Frontal cortex (tissue), 4 donors: ENCODE measurements around the gene MAPK14. TPM values are rescaled to one million over a fixed set of nuclear protein-coding genes. Genes with fewer than 3 reads are reported as not detected.
"Not testable (repeated sequence)": the region's sequence is repeated elsewhere in the genome, so short reads cannot be mapped to it uniquely, and the experiment has no call there.

Source experiments
- DNase-seq, 2 donors: peaks; one replicate each; pipeline ENCODE4 v3.0.0; 2012; ENCODE audit warnings: low spot score in 2 of 2
- FAIRE-seq: peaks from 2 replicates; lab custom pipeline; 2012; peaks lifted over from hg19 to GRCh38; lab: Jason Lieb, UNC
- total RNA-seq: library from RNA; depleted of rRNA; stranded (reverse); fragments of >200 nt; gene quantifications from one replicate; pipeline ENCODE4 v1.2.3, GENCODE V29; 2014
- donor health status: control.
- donor health status: control.
- donor health status: control.

MAPK14 gene
- total RNA-seq, 1 donor from 2014 or later: 34.2 TPM

GRCh38 chr6:36066817-36067216, 39.2 kb downstream of the MAPK14 start:
- DNase-seq (no peak), FAIRE-seq (no peak)

- FAIRE-seq: no peak
- no peak for DNase-seq
These were observed 39.9 kb downstream of the MAPK14 start for GRCh38 chr6:36067374-36068011.

GRCh38 chr6:36068012-36068392, 40.4 kb downstream of the MAPK14 start:
- FAIRE-seq (no peak), DNase-seq (no peak)

GRCh38 chr6:36068586-36068985, 41.0 kb downstream of the MAPK14 start:
- no peak for FAIRE-seq
- DNase-seq: no peak

DNA sequence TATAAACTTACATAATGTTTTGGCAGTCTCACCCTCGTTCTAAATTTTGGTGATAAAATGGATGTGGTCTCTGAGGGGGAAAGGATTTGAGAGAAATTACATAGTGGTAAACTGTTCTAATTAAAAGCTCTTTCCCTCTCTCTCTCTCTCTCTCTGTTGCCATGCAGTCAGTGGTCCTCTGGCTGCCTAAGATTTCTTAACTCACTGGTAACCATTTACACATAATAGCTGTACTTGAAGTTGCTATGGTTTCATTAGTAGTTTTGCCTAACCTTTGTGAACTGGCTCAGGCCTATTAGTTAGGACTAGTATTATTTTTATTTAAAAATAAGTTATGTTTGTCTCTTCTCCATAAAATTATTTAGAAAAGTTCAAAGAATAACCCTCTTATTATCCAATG, 42.0 kb downstream of the MAPK14 start:
- DNase-seq (no peak), FAIRE-seq (no peak)

GRCh38 chr6:36070252-36070651, 42.6 kb downstream of the MAPK14 start:
- DNase-seq (no peak), FAIRE-seq (no peak)

DNA sequence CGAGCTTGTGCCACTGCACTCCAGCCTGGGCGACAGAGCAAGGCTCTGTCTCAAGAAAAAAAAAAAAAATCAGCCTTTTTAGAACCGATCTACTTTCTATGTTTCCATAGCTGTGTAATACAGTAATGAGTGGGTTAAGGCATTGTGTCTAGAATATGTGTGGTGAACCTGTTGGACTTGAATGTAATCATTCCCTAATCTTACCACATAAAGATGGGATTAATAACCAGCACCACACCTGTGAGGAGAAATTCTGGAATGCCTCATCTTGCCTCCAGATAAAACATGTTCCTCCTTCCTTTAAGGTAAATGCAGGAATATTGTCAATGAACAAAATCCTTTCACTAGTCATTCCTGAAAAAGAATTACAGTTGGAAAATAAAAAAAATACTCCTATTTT, 43.7 kb downstream of the MAPK14 start:
- FAIRE-seq: no peak
- no peak for DNase-seq

- DNase-seq (no peak), FAIRE-seq (no peak)
These were observed 44.1 kb downstream of the MAPK14 start for GRCh38 chr6:36071714-36072113.

DNA sequence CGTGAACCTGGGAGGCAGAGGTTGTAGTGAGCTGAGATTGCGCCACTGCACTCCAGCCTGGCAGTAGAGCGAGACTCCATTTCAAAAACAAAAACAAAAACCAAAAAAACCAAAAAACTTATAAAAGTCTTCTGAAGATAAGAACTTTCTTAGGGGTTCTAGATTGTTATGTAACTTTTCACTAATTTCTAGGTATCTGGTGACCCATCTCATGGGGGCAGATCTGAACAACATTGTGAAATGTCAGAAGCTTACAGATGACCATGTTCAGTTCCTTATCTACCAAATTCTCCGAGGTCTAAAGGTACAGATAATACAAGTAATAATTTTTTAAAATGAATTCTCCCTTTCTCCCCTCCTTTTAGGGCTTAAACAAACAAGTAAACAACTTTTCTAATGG, 45.1 kb downstream of the MAPK14 start:
- no peak for FAIRE-seq
- DNase-seq: no peak

DNA sequence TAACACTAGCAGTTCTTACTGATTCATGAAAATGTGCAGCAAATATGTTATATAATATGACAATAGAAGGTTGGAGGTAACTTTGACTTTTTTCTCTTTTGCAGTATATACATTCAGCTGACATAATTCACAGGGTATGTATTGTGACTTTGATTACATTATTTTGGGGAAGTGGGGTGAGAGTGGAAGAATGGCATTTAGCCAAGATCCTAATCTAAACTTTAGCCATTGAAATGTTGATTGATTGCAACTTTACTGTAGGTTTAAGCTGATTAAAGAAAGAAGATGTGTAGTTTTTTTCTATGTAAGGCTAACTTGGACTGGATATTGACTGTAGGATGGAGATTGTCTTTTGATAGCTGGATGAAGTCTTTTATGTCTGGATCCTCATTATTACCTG, 46.0 kb downstream of the MAPK14 start:
- FAIRE-seq: no peak
- DNase-seq: no peak

GRCh38 chr6:36075656-36076055, 48.0 kb downstream of the MAPK14 start:
- no peak for FAIRE-seq
- DNase-seq: peak in 1 of 2 donors; percentile 8

DNA sequence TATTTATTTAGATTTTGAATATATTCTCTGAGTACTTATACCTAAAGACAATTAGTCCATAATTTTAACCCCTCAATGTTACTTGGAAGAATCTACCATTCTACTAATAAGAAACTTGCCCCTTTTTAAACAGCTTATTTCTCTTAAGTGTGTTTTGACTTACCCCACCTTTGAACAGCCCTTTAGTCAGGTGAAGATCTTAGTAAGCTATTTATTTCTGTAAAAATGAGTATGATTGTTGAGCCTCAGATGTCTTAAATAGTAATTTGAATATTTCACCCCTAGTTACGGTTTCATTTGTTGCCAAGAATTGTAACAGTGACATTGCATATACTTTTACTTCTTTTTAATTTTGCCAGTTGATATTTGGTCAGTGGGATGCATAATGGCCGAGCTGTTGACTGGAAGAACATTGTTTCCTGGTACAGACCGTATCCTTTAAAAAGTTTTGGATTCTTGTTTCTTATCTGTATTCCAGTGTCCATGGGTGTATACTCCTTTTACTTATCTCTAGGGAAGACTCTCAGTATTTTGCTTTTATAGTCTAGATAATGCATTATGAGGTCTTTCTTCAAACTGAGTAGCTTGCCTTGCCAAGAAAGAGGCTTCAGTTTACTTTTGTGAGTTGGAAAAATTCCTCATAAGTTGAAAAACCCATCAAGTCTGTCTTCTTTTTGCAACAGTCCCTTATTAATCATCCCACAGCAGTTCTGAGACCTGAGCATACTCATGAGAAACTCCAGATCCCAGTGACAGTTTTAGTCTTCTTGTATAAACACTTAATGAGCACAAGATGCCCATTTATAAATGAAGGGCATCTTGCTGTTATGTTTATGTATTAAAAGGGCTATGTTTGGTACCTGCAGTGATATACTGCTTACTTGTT, 48.8 kb downstream of the MAPK14 start:
- DNase-seq (no peak), FAIRE-seq (no peak)

- DNase-seq (no peak), FAIRE-seq (no peak)
These were observed 50.6 kb downstream of the MAPK14 start for GRCh38 chr6:36078159-36078558.

DNA sequence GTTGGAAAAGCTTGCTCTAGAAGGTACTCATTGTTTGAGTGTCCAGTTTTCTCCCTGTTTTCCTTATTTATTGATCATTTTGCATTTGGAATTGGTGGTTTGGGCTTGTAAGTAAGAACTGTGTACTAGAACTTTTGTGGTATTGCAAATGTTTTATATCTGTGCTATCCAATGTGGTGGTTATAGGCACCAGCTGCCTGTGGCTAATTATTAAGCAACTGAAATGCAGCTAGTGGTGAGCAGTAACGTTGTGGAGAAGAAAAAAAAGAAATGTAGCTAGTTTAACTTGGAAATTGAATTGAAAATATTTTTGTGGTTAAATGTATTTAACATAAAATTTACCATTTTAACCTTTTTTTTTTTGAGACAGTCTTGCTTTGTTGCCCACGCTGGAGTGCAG, 52.0 kb downstream of the MAPK14 start:
- DNase-seq (no peak), FAIRE-seq (no peak)

DNA sequence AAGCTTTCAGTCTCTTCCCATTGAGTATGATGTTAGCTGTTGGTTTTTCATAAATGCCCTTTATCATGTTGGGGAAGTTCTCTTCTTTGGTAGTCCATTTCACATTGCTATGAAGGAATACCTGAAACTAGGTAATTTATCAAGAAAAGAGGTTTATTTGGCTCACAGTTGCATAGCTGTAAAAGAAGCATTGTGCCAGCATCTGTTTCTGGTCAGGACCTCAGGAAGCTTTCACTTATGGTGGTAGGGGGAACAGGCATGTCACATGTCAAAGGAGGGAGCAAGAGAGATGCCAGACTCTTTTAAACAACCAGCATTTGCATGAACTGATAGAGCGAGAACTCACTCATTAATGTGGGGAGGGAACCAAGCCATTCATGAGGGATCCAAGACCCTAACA, 54.7 kb downstream of the MAPK14 start:
- no peak for FAIRE-seq
- no peak for DNase-seq

- FAIRE-seq: no peak
- DNase-seq: no peak
These were observed 55.8 kb downstream of the MAPK14 start for GRCh38 chr6:36083446-36083845.

DNA sequence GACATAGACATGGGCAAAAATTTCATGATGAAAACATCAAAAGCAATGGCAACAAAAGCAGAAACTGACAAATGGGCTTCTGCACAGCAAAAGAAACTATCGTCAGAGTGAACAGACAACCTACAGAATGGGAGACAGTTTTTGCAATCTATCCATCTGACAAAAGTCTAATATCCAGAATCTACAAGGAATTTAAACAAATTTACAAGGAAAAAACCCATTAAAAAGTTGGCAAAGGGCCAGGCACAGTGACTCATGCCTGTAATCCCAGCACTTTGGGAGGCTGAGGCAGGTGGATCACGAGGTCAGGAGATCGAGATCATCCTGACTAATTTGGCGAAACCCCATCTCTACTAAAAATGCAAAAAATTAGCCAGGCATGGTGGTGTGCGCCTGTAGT, 60.6 kb downstream of the MAPK14 start:
- not testable (repeated sequence) for FAIRE-seq, DNase-seq

DNA sequence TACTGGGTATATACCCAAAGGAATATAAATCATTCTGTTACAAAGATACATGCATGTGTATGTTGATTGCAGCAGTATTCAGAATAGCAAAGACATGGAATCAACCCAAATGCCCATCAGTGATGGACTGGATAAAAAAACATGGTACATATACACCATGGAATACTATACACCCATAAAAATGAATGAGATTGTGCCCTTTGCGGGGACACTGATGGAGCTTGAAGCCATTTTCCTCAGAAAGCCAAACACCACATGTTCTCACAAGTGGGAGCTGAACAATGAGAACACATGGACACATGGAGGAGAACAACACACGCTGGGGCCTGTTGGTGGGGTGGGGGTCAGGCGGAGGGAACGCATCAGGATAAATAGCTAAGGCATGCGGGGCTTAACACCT, 61.4 kb downstream of the MAPK14 start:
- DNase-seq (no peak), FAIRE-seq (no peak)

DNA sequence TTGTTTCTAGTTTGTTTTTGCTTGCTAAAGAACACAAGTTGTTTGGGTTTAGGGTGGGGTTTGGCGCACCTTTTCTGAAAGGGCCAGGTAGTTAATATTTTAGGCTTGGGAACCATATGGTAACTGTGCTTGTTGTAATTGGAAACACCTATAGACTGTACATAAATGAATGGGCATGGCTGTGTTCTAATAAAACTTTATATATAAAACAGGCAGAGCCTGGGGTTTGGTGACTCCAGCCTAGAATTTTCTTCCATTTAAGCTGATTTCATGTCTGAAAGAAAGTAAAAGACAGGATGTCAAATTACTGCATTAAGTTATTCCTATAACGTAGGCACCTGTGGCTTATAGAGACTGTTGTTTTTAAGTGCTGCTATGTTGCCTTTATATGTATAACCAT, 66.6 kb downstream of the MAPK14 start:
- FAIRE-seq: no peak

GRCh38 chr6:36094753-36095496, 67.3 kb downstream of the MAPK14 start:
- DNase-seq (peak; percentile 24 to 49), FAIRE-seq (no peak)

More for the DNA sequence above, 66.6 kb downstream of the MAPK14 start:
- no peak for DNase-seq
